GM18511 (cell line): Measurements from ENCODE around the gene ZNF799.
"Not testable (repeated sequence)": the region's sequence is repeated elsewhere in the genome, so short reads cannot be mapped to it uniquely, and the experiment has no call there.

Experiments used
- ATAC-seq: cut with Tn5 transposase; IDR thresholded peaks from one replicate; pipeline ENCODE4 v1.9.1; 2021; ENCODE audit warnings: mild to moderate bottlenecking, moderate library complexity; ENCODE audit not compliant: unreplicated experiment

The ZNF799 gene

DNA sequence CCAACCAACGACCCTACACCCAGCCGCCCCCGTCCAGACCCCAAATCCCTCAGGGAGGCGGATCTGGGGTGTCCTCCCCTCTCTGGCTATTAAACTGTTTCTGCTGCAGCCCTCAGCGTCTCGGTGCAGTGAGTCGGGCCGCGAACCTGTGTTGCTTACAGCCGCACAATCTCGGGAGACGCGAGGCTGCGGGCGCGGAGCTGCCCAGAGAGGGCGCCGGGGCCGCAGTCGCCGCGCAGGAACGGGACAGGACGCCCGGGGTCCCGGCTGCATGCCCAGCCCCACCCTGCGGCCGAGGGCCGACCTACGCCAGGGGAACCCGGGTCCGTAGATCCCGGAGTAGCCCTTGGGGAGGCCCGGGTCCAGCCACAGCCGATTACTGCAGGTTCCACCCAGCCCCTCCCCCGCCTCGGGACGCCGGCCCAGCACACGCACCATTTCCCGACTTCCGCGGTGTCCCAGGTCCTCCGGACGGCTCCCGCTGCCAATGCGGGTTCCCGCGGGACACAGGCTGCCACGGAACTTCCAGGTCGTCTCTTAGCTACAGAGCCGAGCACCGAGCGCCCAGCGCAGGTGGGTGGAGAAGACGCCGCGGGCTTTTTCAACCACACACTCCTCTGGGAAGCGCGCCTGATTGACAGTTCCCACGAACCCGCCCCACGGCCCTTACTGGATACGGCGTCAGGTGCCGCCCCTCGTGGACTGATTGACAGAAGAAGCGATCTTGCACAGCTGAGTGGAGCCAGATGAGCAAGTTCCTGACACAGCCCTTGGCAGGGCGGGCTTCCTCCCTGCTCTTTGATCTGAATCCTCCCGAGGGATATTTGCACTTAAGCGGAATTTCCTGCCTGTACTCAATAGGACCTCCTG is at the start of gene ZNF799:
TSS of gene ZNF799 (minus strand) at position 639 of the 870 bp plus-strand sequence. CDS start at position 438, 201 bp downstream.
- ATAC-seq: peak; percentile 90

- ATAC-seq: no peak
Observed at GRCh38 chr19:12450844-12451243, 49.8 kb upstream of the ZNF799 start.

DNA sequence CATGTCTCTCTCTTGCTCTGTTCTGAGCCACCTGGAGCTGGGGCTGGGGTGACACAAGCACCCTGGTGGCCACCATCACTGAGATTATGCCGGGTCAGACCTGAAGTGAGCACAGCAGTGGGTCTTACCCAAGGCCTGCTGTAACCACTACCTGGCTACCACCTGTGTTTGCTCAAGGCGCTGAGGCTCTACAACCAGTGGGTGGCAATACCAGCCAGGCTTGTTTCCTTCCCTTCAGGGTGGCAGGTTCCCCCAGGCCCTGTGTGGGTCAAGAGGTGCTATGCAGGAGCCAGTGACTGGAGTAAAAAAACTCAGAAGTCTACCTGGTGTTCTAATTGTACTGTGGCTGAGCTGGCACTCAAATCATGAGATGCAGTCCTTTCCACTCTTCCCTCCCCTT is 47.7 kb upstream of the ZNF799 start:
- no peak for ATAC-seq

DNA sequence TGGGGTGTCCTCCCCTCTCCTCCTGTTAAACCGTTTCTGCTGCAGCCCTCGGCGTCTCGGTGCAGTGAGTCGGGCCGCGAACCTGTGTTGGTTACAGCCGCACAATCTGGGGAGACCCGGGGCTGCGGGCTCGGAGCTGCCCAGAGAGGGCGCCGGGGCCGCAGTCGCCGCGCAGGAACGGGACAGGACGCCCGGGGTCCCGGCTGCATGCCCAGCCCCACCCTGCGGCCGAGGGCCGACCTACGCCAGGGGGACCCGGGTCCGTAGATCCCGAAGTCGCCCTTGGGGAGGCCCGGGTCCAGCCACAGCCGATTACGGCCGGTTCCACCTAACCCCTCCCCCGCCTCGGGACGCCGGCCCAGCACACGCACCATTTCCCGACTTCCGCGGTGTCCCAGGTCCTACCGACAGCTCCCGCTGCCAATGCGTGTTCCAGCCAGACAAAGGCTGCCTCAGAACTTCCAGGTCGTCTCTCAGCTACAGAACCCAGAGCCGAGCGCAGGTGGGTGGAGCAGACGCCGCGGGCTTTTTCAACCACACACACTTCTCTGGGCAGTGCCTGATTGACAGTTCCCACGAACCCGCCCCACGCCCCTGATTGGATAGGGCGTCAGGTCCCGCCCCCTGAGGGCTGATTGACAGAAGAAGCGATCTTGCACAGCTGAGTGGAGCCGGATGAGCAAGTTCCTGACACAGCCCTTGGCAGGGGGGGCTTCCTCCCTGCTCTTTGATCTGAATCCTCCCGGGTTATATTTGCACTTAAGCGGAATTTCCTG is 39.7 kb upstream of the ZNF799 start, which contains the start of gene ZNF443:
TSS of gene ZNF443 (minus strand) at position 481 of the 776 bp plus-strand sequence. CDS start at position 374, 107 bp downstream.
- ATAC-seq: peak; percentile 95

GRCh38 chr19:12439686-12440540 is 38.8 kb upstream of the ZNF799 start:
- ATAC-seq: peak; percentile 51

DNA sequence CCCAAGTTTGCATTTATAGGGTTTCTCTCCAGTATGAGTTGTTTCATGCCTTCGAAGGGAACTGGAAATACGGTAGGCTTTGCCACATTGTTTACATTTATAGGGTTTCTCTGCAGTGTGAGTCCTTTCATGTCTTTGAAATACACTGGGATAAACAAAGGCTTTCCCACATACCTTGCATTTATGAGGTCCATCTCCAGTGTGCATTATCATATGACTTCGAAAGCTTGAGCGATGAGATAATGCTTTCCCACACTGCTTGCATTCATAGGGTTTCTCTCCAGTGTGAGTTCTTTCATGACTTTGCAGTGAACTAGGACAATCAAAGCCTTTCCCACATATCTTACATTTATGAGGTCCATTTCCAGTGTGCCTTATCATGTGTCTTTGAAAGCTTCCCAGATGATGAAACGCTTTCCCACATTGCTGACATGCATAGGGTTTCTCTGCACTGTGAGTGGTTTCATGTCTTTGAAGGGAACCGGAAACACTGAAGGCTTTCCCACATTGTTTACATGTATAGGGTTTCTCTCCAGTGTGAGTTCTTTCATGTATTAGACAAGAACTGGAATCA is 29.7 kb upstream of the ZNF799 start:
- not testable (repeated sequence) for ATAC-seq

DNA sequence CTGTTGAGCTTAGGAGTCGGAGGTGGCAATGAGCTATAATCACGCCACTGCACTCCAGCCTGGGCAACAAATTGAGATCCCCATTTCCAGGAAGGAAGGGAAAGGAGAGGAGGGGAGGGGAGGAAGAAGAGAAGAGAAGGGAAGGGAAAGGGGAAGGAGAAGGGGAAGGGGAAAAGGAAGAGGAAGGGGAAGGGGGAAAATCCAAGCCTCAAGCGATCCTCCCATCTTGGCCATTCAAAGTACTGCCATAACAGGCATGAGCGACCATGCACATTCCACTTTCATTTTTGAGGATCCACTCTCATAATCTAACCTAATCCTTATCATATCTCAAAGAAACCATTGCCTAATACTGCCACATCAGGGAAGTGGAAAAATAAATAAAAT is 24.8 kb upstream of the ZNF799 start:
- ATAC-seq: no peak

DNA sequence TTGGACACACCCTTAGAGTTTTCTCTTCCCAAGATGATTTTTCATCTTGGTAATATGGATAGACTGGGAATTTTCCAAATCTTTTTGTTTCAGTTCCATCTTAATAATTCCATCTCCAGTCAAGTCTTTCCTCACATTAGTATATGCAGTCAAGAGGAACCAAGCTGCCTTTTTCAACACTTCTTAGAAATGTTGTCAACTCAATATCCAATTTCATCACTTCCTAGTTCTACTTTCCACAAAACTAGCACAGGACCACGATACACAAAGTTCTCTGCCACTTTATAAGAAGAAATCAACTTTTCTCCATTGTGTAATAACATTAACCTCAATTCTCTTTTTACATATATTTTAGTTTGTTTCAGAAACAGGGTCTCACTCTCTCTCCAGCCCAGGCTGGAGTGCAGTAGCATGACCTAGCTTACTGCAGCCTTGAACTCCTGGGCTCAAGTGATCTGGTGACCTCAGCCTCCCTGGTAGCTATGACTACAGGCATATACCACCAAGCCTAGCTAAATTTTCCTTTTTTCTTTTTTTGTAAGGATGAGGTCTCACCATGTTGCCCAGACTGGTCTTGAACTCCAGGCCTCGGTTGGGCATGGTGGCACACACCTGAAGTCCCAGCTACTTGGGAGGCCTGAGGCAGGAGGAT is 24.3 kb upstream of the ZNF799 start:
- no peak for ATAC-seq

GRCh38 chr19:12417273-12417672 is 16.2 kb upstream of the ZNF799 start:
- ATAC-seq: not testable (repeated sequence)

DNA sequence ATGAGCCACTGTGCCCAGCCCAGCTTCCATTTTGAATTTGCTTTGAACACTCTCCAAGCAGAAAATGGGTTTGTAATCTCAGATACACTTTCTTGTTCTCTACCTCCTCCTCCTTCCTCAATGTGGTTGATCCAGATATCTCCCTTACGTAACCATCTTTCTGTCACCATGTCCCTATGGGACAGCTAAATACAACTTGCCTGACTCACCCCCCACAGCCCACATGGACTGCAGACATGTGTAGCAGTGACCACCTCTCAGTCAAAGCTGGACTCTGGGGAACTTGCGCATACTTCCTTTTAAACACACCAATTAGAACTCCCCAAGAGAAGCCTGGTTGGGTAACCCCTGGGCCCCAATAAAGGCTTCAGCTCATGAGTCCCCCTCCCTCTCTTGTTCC is 10.8 kb upstream of the ZNF799 start:
- no peak for ATAC-seq

DNA sequence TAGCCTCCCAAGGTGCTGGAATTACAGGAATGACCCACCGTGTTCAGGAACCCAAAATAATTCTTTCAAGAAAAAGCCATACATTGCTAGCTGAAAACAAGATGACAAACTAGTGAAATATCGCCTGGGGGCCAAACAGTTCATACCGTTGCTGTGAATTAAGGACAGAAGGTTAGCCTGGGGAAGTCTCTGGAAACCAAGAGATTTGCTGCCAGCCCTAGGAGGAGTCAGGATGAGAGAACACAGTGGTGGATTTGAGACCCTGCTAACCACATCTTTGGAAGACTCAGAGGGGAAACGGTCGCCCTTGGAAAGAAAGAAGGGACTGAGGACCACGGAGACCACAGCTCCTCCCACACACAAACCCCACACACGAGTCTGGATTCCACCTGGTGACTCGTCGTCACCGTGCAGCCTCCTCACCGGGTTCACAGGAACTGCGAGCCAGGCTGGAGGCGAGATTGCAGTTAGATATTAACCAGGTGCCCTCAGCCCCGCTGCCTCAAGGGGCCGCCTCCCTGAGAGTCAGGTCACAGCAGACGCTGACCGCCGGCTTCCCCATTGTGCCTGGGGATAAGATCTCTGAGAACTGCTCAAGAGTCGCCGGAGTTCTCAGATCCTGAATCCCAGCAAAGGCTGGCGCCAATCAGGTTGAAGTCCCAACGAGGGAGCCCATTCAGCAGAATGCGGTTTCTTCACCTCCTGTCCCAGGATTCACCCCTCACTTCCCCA is 1.0 kb downstream of the ZNF799 start:
- ATAC-seq: peak; percentile 57

DNA sequence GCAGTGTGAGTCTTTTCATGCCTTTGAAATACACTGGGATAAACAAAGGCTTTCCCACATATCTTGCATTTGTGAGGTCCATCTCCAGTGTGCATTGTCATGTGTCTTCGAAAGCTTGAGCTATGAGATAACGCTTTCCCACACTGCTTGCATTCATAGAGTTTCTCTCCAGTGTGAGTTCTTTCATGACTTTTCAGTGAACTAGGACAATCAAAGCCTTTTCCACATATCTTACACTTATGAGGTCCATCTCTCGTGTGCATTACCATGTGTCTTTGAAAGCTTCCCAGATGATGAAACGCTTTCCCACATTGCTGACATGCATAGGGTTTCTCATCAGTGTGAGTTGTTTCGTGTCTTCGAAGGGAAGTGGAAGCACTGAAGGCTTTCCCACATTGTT is 9.9 kb downstream of the ZNF799 start:
- ATAC-seq: not testable (repeated sequence)

DNA sequence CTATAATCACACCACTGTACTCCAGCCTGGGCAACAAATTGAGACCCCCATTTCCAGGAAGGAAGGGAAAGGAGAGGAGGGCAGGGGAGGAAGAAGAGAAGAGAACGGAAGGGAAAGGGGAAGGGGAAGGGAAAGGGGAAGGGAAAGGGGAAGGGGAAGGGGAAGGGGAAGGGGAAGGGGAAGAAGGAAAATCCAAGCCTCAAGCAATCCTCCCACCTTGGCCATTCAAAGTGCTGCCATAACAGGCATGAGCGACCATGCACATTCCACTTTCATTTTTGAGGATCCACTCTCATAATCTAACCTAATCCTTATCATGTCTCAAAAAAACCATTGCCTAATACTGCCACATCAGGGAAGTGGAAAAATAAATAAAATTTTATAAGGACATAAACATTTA is 14.7 kb downstream of the ZNF799 start:
- ATAC-seq: not testable (repeated sequence)

GRCh38 chr19:12380444-12380737 is 20.7 kb downstream of the ZNF799 start:
- ATAC-seq: no peak

DNA sequence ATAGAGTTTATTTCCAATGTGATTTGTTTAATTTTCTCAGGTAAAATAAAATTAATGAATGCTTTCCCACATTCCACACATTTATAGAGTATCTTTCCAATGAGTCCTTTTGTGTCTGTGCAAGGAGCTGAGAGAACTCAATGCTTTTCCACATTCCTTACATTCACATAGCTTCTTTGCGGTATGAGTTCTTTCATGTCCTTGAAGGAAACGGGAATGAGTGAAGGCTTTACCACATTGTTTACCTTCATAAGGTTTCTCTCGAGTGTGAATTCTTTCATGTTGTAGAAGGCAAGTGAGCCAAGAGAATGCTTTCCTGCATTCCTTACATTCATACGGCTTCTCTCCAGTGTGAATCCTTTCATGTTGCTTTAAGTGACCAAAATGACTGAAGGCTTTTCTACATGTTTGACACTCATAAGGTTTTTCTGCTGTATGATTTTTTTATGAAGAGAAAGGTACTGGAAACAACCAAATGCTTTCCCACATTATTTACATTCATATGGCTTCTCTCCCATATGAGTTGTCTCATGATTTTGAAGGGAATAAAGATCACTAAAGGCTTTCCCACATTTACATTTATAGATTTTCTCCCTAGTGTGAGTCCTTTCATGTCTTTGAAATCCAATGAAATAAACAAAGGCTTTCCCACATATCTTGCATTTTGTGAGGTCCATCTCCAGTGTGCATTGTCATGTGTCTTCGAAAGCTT is 21.2 kb downstream of the ZNF799 start:
- ATAC-seq: no peak

DNA sequence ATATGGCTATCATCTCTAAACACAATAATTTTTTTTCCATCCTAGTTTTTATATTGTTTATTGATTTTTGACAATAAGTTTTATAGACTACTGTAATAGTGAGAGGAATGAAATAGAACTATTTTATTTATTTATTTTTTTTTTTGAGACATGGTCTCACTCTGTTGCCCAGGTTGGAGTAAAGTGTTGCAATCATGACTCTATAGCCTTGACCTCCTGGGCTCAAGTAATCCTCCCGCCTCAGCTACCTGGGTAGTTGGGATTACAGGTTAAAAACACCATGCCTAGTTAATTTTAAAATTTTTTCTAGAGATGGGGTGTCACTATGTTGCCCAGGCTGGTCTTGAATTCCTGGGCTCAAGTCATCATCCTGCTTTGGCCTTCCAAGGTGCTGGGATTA is 27.0 kb downstream of the ZNF799 start:
- ATAC-seq: no peak

GRCh38 chr19:12365236-12366162 is 35.6 kb downstream of the ZNF799 start, which contains the start of gene ZNF442:
Gene ZNF442 (minus strand): TSS chr19:12365683. CDS start chr19:12363631, 2,052 bp downstream.
- peak; percentile 91 for ATAC-seq
